ENCODE data around the gene FAM204A.

Gene FAM204A

GRCh38 chr10:118308664-118309063, 33.5 kb downstream of the FAM204A start:
- Mint-ChIP-seq H3K9me3 (no peaks in the 10 kb centered on the region), H3K36me3 (peaks cover 84% of the 10 kb centered on the region), H3K27ac (no peak overlapping the region), H3K4me3 (no peak overlapping the region), H3K4me1 (no peaks in the 10 kb centered on the region)
- DNase-seq (ENCODE audit: low spot score in 2 of 2): no peak
- no peak for ATAC-seq

- H3K4me1 Mint-ChIP-seq: no peaks in the 10 kb centered on the region
- no peaks in the 10 kb centered on the region for H3K9me3 Mint-ChIP-seq
- ATAC-seq (no peak), DNase-seq (ENCODE audit: low spot score in 2 of 2) (no peak)
- peaks cover 78% of the 10 kb centered on the region for H3K36me3 Mint-ChIP-seq
- no peak overlapping the region for H3K4me3 Mint-ChIP-seq
- no peak overlapping the region for H3K27ac Mint-ChIP-seq
Observed at GRCh38 chr10:118307859-118308258, 34.3 kb downstream of the FAM204A start.

DNA sequence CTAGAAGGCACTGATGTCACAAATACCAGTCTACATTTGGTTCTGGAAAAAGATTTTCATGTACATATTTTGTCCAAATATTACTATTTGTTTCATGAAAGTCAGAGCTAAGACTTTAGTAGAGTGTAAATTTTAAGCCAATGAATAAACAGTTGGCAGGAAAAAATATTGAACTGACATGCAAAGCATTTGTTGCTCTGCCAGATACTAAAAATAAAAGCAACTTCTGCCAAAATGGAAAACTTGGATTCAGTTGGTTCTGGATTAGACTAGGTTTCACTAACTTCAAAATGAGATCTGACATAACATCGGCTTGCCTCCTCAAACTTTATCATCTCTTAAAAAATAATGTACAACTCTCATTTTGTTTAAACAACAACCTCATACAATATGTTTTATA, 34.9 kb downstream of the FAM204A start:
- ATAC-seq (no peak), DNase-seq (ENCODE audit: low spot score in 2 of 2) (no peak)
- Mint-ChIP-seq H3K9me3 (no peaks in the 10 kb centered on the region), H3K4me3 (no peak overlapping the region), H3K27ac (no peak overlapping the region), H3K36me3 (peaks cover 75% of the 10 kb centered on the region), H3K4me1 (no peaks in the 10 kb centered on the region)

- Mint-ChIP-seq H3K27ac (no peak overlapping the region), H3K36me3 (peaks cover 60% of the 10 kb centered on the region), H3K4me3 (no peak overlapping the region), H3K4me1 (no peaks in the 10 kb centered on the region), H3K9me3 (no peaks in the 10 kb centered on the region)
- DNase-seq (ENCODE audit: low spot score in 2 of 2): no peak
- ATAC-seq: no peak
Observed at GRCh38 chr10:118305730-118306129, 36.4 kb downstream of the FAM204A start.

GRCh38 chr10:118304521-118304920, 37.6 kb downstream of the FAM204A start:
- H3K9me3 Mint-ChIP-seq: no peaks in the 10 kb centered on the region
- H3K36me3 Mint-ChIP-seq: peaks cover 48% of the 10 kb centered on the region
- no peak overlapping the region for H3K27ac Mint-ChIP-seq
- no peaks in the 10 kb centered on the region for H3K4me1 Mint-ChIP-seq
- H3K4me3 Mint-ChIP-seq: no peak overlapping the region
- DNase-seq (ENCODE audit: low spot score in 2 of 2): no peak
- no peak for ATAC-seq

DNA sequence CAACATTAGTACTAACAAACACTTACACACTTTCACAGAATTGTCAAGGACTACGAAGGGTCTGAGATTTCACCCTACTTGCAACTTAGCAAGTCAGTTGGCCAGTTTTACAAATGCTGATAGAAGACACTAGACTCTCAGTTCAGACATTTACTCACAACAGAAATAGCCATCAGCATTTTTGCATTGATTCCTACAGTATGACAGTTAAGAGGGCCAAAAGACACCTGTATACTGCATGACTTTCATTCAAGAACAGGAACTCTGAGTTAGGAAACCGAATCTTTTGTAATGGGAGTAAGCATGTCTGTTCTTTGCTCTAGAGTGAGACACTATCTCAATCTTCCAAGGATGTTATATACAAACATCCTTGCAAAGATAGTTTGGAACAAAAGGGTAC, 40.9 kb downstream of the FAM204A start:
- Mint-ChIP-seq H3K4me1 (no peaks in the 10 kb centered on the region), H3K9me3 (no peaks in the 10 kb centered on the region), H3K36me3 (peaks cover 15% of the 10 kb centered on the region), H3K27ac (no peak overlapping the region), H3K4me3 (no peak overlapping the region)
- DNase-seq (ENCODE audit: low spot score in 2 of 2) (no peak), ATAC-seq (no peak)

DNA sequence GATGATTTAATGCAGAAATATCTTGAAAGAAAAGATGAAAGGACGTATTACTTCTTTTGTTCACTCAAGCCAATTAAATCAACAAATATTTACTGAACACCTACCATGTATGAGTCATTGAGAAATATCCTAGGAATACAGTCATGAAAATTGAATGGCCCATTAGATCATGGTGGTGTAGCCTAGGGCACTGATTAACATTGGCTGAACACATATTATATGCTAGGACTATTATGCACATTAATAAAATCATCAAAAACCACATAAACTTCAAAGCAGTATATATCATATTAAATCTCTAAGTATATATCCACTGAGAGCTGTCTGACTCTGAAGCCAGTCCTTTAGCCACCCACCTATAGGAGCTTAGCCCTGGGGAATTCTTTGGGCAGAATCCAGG, 41.8 kb downstream of the FAM204A start:
- DNase-seq (ENCODE audit: low spot score in 2 of 2) (no peak), ATAC-seq (no peak)
- Mint-ChIP-seq H3K27ac (no peak overlapping the region), H3K9me3 (no peaks in the 10 kb centered on the region), H3K36me3 (peaks cover 7% of the 10 kb centered on the region), H3K4me3 (no peak overlapping the region), H3K4me1 (no peaks in the 10 kb centered on the region)

DNA sequence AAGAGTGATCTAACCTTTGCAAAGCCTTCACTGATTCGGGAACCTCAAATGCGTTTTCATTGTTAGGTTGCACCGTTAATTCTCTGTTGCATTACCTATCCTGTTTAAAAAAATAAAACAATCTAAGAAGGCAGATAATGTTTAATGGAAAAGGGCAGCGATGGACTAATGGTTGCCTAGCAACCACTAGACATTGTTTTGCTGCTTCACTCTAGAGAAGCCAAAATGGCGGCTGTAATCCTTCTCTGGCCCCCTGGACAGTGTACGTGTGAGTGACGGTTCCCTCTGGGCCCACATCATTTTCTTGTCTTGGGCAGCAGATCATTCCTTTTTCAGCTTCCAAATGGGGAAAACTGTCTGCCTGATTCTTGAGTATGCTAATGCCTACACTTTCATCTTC, 43.3 kb downstream of the FAM204A start:
- H3K36me3 Mint-ChIP-seq: no peaks in the 10 kb centered on the region
- no peaks in the 10 kb centered on the region for H3K9me3 Mint-ChIP-seq
- H3K27ac Mint-ChIP-seq: no peak overlapping the region
- DNase-seq (ENCODE audit: low spot score in 2 of 2) (no peak), ATAC-seq (no peak)
- H3K4me1 Mint-ChIP-seq: no peaks in the 10 kb centered on the region
- H3K4me3 Mint-ChIP-seq: no peak overlapping the region

GRCh38 chr10:118291122-118291521, 51.0 kb downstream of the FAM204A start:
- ATAC-seq (no peak), DNase-seq (ENCODE audit: low spot score in 2 of 2) (no peak)
- Mint-ChIP-seq H3K27ac (no peak overlapping the region), H3K9me3 (no peaks in the 10 kb centered on the region), H3K36me3 (no peaks in the 10 kb centered on the region), H3K4me3 (no peak overlapping the region), H3K4me1 (no peaks in the 10 kb centered on the region)

DNA sequence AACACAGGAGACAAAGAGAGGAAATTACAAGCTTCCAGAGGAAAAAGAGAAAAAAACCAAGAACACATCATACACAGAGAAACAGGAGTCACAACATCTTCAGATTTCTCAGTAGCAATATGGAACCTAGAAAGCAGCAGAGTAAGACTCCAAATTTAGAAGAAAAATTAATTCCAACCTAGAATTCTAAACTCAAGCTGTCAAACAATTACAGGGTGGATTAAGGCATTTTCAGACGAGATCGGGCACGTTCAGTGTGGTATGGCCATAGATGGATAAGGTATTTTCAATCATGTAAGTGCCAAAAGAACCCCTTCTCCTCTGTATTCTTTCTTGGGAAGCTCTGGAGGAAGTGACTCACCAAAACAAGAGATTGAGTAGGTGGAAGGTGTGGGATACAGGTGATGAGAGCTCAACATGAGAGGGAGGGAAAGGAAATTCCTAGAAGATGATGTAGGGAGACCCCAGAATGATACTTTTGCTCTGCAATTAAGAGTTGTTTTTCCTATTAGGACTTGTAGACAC, 51.6 kb downstream of the FAM204A start:
- ATAC-seq (no peak), DNase-seq (ENCODE audit: low spot score in 2 of 2) (no peak)
- no peaks in the 10 kb centered on the region for H3K4me1 Mint-ChIP-seq
- no peaks in the 10 kb centered on the region for H3K9me3 Mint-ChIP-seq
- no peaks in the 10 kb centered on the region for H3K36me3 Mint-ChIP-seq
- no peak overlapping the region for H3K4me3 Mint-ChIP-seq
- H3K27ac Mint-ChIP-seq: no peak overlapping the region

DNA sequence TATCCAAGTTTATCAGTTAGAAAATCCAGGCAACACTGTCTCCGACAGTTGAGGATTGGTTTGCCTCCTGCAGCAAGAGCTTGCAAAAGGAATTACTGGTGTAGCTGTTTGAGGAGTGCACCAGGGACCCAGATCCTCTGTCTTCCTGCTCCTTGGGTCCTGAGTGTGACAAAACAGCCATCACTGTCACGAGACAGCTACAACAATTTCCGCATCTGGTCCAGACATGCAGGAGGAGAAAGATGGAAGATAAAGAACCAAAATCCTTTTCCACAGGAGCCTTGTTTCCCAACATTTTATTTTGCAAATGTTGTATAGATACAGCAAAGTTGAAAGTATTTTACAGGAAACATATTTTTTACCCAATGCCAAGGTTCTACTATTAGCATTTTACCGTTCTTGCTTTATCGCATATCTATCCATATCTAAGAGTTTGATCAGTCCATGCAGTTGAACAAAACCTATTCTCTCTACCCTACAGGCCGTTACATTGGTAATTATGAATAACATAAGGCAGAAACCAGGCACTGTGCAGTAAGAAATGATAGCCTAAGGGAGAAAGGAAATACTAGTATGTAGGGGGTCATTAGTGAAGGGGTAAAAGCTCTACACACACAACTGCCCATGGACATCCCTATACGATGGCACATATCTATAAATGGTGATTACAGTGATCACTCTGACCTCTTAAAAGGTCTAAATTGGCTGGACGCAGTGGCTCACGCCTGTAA, 54.9 kb downstream of the FAM204A start:
- Mint-ChIP-seq H3K4me1 (peaks cover 5% of the 10 kb centered on the region), H3K36me3 (no peaks in the 10 kb centered on the region), H3K4me3 (no peak overlapping the region), H3K9me3 (no peaks in the 10 kb centered on the region), H3K27ac (no peak overlapping the region)
- DNase-seq (ENCODE audit: low spot score in 2 of 2) (no peak), ATAC-seq (no peak)

DNA sequence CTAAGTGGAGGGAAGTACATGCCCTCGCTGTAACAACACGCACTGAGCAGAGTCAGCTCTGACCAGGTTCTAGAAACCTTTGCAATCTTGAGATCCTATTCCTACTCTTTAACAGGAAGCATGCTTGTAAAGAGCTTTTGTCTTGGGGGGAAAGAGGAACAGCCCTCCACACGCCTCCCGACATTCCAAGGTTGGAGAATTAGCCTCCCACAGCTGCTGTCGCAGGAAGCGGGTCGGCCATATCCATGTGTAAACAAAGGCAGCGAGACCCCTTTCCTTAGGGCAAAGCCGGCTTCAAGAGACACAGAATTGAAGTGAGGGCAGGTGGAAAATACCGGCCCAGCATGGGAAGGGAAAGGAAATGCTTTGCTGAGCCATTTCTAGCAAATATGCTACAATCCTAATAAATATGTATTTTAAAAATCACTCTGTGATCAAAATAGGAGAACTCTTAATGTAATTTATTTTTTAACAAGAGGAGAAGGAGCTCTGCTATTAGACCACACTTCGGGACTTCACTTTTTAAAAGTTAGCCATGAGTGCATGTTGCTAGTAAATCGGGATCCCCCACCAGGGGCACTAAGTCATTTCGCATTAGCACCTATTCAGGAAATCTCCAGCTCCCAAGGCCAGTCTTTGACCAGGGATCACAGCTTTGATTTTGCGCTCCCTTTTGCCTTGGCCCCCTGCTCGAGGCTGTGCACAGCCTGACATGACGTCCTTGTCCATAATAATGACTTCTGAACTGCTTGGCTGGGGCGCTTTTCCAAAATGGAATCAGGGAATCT, 55.9 kb downstream of the FAM204A start:
- ATAC-seq (no peak), DNase-seq (ENCODE audit: low spot score in 2 of 2) (no peak)
- no peaks in the 10 kb centered on the region for H3K36me3 Mint-ChIP-seq
- peaks cover 5% of the 10 kb centered on the region for H3K4me1 Mint-ChIP-seq
- H3K4me3 Mint-ChIP-seq: no peak overlapping the region
- no peak overlapping the region for H3K27ac Mint-ChIP-seq
- H3K9me3 Mint-ChIP-seq: no peaks in the 10 kb centered on the region

GRCh38 chr10:118282670-118283069, 59.5 kb downstream of the FAM204A start:
- H3K4me3 Mint-ChIP-seq: no peak overlapping the region
- ATAC-seq (no peak), DNase-seq (ENCODE audit: low spot score in 2 of 2) (no peak)
- H3K27ac Mint-ChIP-seq: no peak overlapping the region
- no peaks in the 10 kb centered on the region for H3K36me3 Mint-ChIP-seq
- H3K4me1 Mint-ChIP-seq: peaks cover 5% of the 10 kb centered on the region
- no peaks in the 10 kb centered on the region for H3K9me3 Mint-ChIP-seq

GRCh38 chr10:118278649-118279048, 63.5 kb downstream of the FAM204A start:
- Mint-ChIP-seq H3K4me3 (no peak overlapping the region), H3K27ac (no peak overlapping the region), H3K36me3 (no peaks in the 10 kb centered on the region), H3K9me3 (peaks cover 2% of the 10 kb centered on the region), H3K4me1 (peaks cover 5% of the 10 kb centered on the region)
- DNase-seq (ENCODE audit: low spot score in 2 of 2): no peak
- ATAC-seq: no peak

DNA sequence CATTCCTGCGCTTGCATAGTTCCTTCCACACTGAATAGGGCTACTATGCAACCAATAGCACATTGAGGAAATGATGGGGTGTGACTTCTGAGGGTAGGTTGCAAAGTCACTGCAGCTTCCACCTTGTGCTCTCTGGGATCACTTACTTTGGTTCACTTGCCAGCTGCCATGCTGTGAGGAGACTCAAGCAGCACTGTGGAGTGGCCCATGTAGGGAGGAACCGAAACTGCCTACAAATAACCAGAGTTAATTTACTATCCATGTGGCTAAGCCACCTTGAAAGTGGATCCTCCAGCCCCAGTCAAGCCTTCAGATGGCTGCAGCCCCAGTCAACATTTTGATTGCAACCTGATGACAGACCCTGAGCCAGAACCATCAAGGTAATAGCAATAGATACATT, 64.3 kb downstream of the FAM204A start:
- Mint-ChIP-seq H3K36me3 (no peaks in the 10 kb centered on the region), H3K4me1 (peaks cover 3% of the 10 kb centered on the region), H3K4me3 (no peak overlapping the region), H3K9me3 (peaks cover 2% of the 10 kb centered on the region), H3K27ac (no peak overlapping the region)
- ATAC-seq: no peak
- DNase-seq (ENCODE audit: low spot score in 2 of 2): no peak

DNA sequence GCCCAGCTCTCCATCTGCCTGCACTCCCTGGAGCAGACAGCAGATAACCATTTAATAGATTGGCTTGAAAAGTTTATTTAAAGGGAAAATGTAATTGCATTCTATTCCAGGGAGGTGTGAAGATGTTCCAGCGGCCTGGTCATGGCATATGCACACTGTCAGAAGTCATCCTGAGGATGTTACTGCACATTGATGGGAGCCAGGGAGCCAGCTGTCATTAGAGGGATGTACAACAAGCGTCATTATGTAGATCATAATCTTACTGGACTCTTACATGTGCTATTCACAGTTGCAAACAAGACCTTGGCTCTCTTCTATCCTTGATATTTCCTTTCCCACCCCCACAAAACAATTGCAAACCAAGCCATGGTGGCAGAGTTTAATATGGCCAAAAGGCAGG, 65.4 kb downstream of the FAM204A start:
- H3K4me1 Mint-ChIP-seq: no peaks in the 10 kb centered on the region

More for the DNA sequence above, 65.4 kb downstream of the FAM204A start:
- H3K4me3 Mint-ChIP-seq: no peak overlapping the region
- H3K27ac Mint-ChIP-seq: no peak overlapping the region
- H3K9me3 Mint-ChIP-seq: peaks cover 2% of the 10 kb centered on the region
- DNase-seq (ENCODE audit: low spot score in 2 of 2) (no peak), ATAC-seq (no peak)
- H3K36me3 Mint-ChIP-seq: no peaks in the 10 kb centered on the region

All from stimulated activated effector memory CD8-positive, alpha-beta T cell treated with anti-CD3 and anti-CD28 coated beads, Interleukin-12 subunit alpha, Interleukin-12 subunit beta, amount 100 ng/mL, for 72 hours (primary cell).